CD14-positive monocyte (primary cell): ENCODE measurements around the gene GGN. TPM values are rescaled to one million over a fixed set of nuclear protein-coding genes. Genes with fewer than 3 reads are reported as not detected.

Experiments used
- DNase-seq, 3 donors: peaks; one replicate each; pipeline ENCODE4 v3.0.0-alpha.2; 2011 to 2022
- H2AFZ ChIP-seq: 2 replicates; pipeline ENCODE4 v1.6.0; 2012; ENCODE audit warnings: mild to moderate bottlenecking, low read depth, low read length, inconsistent platforms; ENCODE audit not compliant: insufficient read depth, poor library complexity, severe bottlenecking
- H3K27ac ChIP-seq, 2 donors: 1 replicate in 1 of 2; 2 replicates in 1 of 2; pipeline ENCODE4 v1.5.1; 2012 to 2013; ENCODE audit warnings: low read length in 2 of 2, control low read depth in 1 of 2, inconsistent platforms in 1 of 2, low read depth in 1 of 2, mild to moderate bottlenecking in 1 of 2
- H3K27me3 ChIP-seq, 2 donors: one replicate each; pipeline versions ENCODE4 v1.6.0 to v1.6.1; 2011 to 2013; ENCODE audit warnings: low read length in 2 of 2; ENCODE audit not compliant: control insufficient read depth in 2 of 2, insufficient read depth in 2 of 2
- H3K36me3 ChIP-seq, 2 donors: replicated peaks in 1 of 2; 1 replicate in 1 of 2; 2 replicates in 1 of 2; pipeline versions ENCODE4 v1.5.1 to v1.6.1; 2012 to 2013; ENCODE audit warnings: low read length in 2 of 2, control low read depth in 1 of 2, inconsistent platforms in 1 of 2, mild to moderate bottlenecking in 1 of 2; ENCODE audit not compliant: insufficient read depth in 2 of 2, control insufficient read depth in 1 of 2
- H3K4me1 ChIP-seq, 2 donors: 1 replicate in 1 of 2; 2 replicates in 1 of 2; pipeline versions ENCODE4 v1.5.1 to v1.6.1; 2012 to 2013; ENCODE audit warnings: low read length in 2 of 2, control low read depth in 1 of 2, inconsistent platforms in 1 of 2, mild to moderate bottlenecking in 1 of 2, moderate library complexity in 1 of 2; ENCODE audit not compliant: insufficient read depth in 2 of 2, control insufficient read depth in 1 of 2
- H3K4me2 ChIP-seq: replicated peaks from 2 replicates; pipeline ENCODE3; 2012; ENCODE audit warnings: low read length, moderate library complexity, mild to moderate bottlenecking; ENCODE audit not compliant: poor library complexity, severe bottlenecking; ENCODE audit errors: extremely low read depth
- H3K4me3 ChIP-seq, 3 experiments: fragments of 200-600 bp in 1 of 3; sonication (generic) in 1 of 3; replicated peaks in 1 of 3; 1 replicate in 2 of 3; 2 replicates in 1 of 3; pipeline ENCODE4 v1.5.1; 2011 to 2013; ENCODE audit warnings: low read length in 3 of 3, mild to moderate bottlenecking in 3 of 3, control low read depth in 2 of 3, low read depth in 2 of 3, inconsistent platforms in 1 of 3, moderate library complexity in 1 of 3
- H3K79me2 ChIP-seq: 2 replicates; pipeline ENCODE4 v1.6.0; 2012; ENCODE audit warnings: mild to moderate bottlenecking, control low read depth, inconsistent platforms, low read length, moderate library complexity; ENCODE audit not compliant: insufficient read depth
- H3K9ac ChIP-seq: 2 replicates; pipeline ENCODE4 v1.6.0; 2017; ENCODE audit warnings: low read length, mild to moderate bottlenecking; ENCODE audit not compliant: insufficient read depth, poor library complexity, severe bottlenecking
- H3K9me3 ChIP-seq, 2 donors: replicated peaks in 1 of 2; 1 replicate in 1 of 2; 2 replicates in 1 of 2; pipeline versions ENCODE4 v1.5.1 to v1.6.1; 2012 to 2013; ENCODE audit warnings: low read length in 2 of 2, control low read depth in 1 of 2; ENCODE audit not compliant: control insufficient read depth in 1 of 2, insufficient read depth in 1 of 2
- H4K20me1 ChIP-seq: 2 replicates; pipeline ENCODE4 v1.6.0; 2012; ENCODE audit warnings: mild to moderate bottlenecking, low read length, control low read depth, moderate library complexity; ENCODE audit not compliant: insufficient read depth
- H3K27ac Mint-ChIP-seq, 7 donors: one replicate each; pipeline ENCODE4 v1.8.0; 2020; ENCODE audit warnings: mild to moderate bottlenecking in 7 of 7, mixed read lengths in 7 of 7, moderate library complexity in 6 of 7, inconsistent platforms in 2 of 7
- H3K27me3 Mint-ChIP-seq, 3 donors: one replicate each; pipeline ENCODE4 v1.8.0; 2021 to 2022; ENCODE audit warnings: low read depth in 3 of 3, mild to moderate bottlenecking in 3 of 3, mixed read lengths in 3 of 3, moderate library complexity in 3 of 3, inconsistent platforms in 1 of 3
- H3K36me3 Mint-ChIP-seq, 2 donors: one replicate each; pipeline ENCODE4 v1.8.0; 2020; ENCODE audit warnings: mixed read lengths in 2 of 2, inconsistent platforms in 1 of 2, mild to moderate bottlenecking in 1 of 2
- H3K4me1 Mint-ChIP-seq: one replicate; pipeline ENCODE4 v1.8.0; 2020; ENCODE audit warnings: mild to moderate bottlenecking, mixed read lengths
- H3K4me3 Mint-ChIP-seq, 2 donors: one replicate each; pipeline ENCODE4 v1.8.0; 2020; ENCODE audit warnings: mild to moderate bottlenecking in 2 of 2, mixed read lengths in 2 of 2, moderate library complexity in 1 of 2
- H3K9me3 Mint-ChIP-seq, 7 donors: one replicate each; pipeline ENCODE4 v1.8.0; 2020 to 2022; ENCODE audit warnings: mixed read lengths in 7 of 7, mild to moderate bottlenecking in 6 of 7, moderate library complexity in 6 of 7, inconsistent platforms in 2 of 7
- WGBS: methylation state at CpG from one replicate; pipeline ENCODE4 v1.1.5; 2013; ENCODE audit warnings: missing lambda C conversion rate; ENCODE audit not compliant: insufficient coverage; 5-methylcytosine and 5-hydroxymethylcytosine counted together
- intact Hi-C, 2 donors: fragments of 100-400 bp; cut with micrococcal nuclease; formaldehyde crosslinking; loops; one replicate each; pipeline versions ENCODE4 v1.15.0 to v1.15.1; 2023
- polyA plus RNA-seq, 3 donors: library from polyadenylated mRNA; depleted of rRNA in 1 of 3; unstranded in 2 of 3; stranded (reverse) in 1 of 3; fragments of 300-500 nt in 2 of 3; fragments of >200 nt in 1 of 3; fragmentation: Illumina TruSeq in 2 of 3; gene quantifications; 1 replicate in 2 of 3; 2 replicates in 1 of 3; pipeline ENCODE4 v1.2.3, GENCODE V29; 2012 to 2021
- TF ChIP-seq, protein P1 (sequence below): fragments of 200-600 bp; IDR thresholded peaks from one replicate; pipeline ENCODE4 v1.8.0; 2022; ENCODE audit warnings: antibody characterized with exemption, mild to moderate bottlenecking

The GGN gene
- polyA plus RNA-seq, 3 donors: 0.12 to 0.56 TPM; not detected in 1

DNA sequence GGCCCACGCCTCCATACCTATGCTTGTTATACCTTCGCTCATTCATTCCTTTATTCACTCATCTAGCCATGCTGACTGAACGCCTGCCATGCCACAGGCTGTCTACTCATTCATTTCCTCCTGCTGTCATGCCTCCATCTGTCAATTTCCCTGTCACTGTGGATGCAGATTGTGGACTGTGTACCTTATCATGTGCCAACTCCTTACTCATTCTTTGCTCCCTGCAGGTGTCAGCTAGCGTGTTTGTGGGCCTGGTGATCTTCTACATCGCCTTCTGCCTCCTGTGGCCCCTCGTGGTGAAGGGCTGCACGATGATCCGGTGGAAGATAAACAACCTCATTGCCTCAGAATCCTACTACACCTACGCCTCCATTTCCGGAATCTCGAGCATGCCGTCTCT is 17.5 kb downstream of the GGN start:
- Histone ChIP-seq H3K9me3 (no peaks in the 10 kb centered on the region), H2AFZ (no peak overlapping the region), H3K79me2 (peaks cover 6% of the 10 kb centered on the region), H3K4me2 (no peak overlapping the region), H3K4me3 (no peak overlapping the region), H4K20me1 (no peaks in the 10 kb centered on the region), H3K9ac (no peak overlapping the region), H3K27me3 (no peaks in the 10 kb centered on the region), H3K4me1 (peaks cover 9 to 11% of the 10 kb centered on the region in 2 donors), H3K27ac (no peak overlapping the region), H3K36me3 (no peaks in the 10 kb centered on the region)
- Mint-ChIP-seq H3K4me1 (peaks cover 9% of the 10 kb centered on the region), H3K36me3 (no peaks in the 10 kb centered on the region), H3K27me3 (peaks cover 12 to 16% (median 16%) of the 10 kb centered on the region in 3 donors), H3K9me3 (peaks cover 0 to 2% (median 0%) of the 10 kb centered on the region in 7 donors), H3K4me3 (no peak overlapping the region), H3K27ac (peak overlapping the region in 1 of 7 donors; percentile 60)
- intact Hi-C loops: loop anchor here in 1 of 2 donors (5.0 kb wide), 2 partner anchors 53 to 138 kb away; partner anchors contain the start of genes KCNK6 and YIF1B
- WGBS: 89% methylated on average over 10 of the region's 12 CpGs
- TF ChIP-seq, protein P1, sequence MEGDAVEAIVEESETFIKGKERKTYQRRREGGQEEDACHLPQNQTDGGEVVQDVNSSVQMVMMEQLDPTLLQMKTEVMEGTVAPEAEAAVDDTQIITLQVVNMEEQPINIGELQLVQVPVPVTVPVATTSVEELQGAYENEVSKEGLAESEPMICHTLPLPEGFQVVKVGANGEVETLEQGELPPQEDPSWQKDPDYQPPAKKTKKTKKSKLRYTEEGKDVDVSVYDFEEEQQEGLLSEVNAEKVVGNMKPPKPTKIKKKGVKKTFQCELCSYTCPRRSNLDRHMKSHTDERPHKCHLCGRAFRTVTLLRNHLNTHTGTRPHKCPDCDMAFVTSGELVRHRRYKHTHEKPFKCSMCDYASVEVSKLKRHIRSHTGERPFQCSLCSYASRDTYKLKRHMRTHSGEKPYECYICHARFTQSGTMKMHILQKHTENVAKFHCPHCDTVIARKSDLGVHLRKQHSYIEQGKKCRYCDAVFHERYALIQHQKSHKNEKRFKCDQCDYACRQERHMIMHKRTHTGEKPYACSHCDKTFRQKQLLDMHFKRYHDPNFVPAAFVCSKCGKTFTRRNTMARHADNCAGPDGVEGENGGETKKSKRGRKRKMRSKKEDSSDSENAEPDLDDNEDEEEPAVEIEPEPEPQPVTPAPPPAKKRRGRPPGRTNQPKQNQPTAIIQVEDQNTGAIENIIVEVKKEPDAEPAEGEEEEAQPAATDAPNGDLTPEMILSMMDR: no peak
- DNase-seq: no peak

DNA sequence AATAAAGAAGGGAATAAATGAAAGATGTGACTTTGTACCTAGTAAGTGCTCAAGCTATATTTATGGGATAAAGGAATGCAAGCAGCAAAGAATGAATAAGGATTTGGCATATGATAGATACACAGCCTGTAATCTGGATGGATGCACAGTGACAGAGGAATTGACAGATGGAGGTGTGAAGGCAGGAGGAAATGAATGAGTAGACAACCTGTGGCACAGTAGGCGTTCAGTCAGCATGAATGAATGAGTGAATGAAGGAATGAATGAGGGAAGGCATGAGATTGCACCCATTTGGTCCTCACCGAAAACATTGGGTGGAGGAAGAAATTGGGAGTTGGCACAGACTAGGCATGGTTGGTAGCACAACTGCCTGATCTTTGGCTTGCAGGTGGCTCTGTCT is 18.2 kb downstream of the GGN start:
- 97% methylated on average over 2 of the region's 2 CpGs for WGBS
- Mint-ChIP-seq H3K4me3 (no peak overlapping the region), H3K36me3 (no peaks in the 10 kb centered on the region), H3K27ac (no peak overlapping the region), H3K4me1 (peaks cover 3% of the 10 kb centered on the region), H3K9me3 (peaks cover 0 to 7% (median 3%) of the 10 kb centered on the region in 7 donors), H3K27me3 (peaks cover 12 to 18% (median 15%) of the 10 kb centered on the region in 3 donors)
- Histone ChIP-seq H3K36me3 (no peaks in the 10 kb centered on the region), H3K9me3 (peaks cover 0 to 3% of the 10 kb centered on the region in 2 donors), H3K4me2 (no peak overlapping the region), H4K20me1 (no peaks in the 10 kb centered on the region), H3K9ac (no peak overlapping the region), H3K27me3 (no peaks in the 10 kb centered on the region), H3K27ac (no peak overlapping the region), H3K79me2 (no peaks in the 10 kb centered on the region), H3K4me1 (peaks cover 5 to 7% of the 10 kb centered on the region in 2 donors), H2AFZ (no peak overlapping the region), H3K4me3 (no peak overlapping the region)
- intact Hi-C loops: no loop called here
- no peak for DNase-seq
- TF ChIP-seq, protein P1: no peak
